HTERT RPE-1 (cell line): Measurements from ENCODE around the gene PRRT1B.

ENCODE experiments used
- in situ Hi-C: fragments of 300-500 bp; cut with MboI; formaldehyde crosslinking; loops from 4 replicates; pipeline ENCODE4 v1.14.3; 2020; ENCODE audit warnings: low sequenced_read_pairs

Gene PRRT1B

GRCh38 chr9:131522257-131523085, 22.9 kb upstream of the PRRT1B start:
- in situ Hi-C loops, result no loop called here

GRCh38 chr9:131523086-131523388, 22.3 kb upstream of the PRRT1B start:
- in situ Hi-C loops, result no loop called here

- in situ Hi-C loops, result no loop called here
Measured at GRCh38 chr9:131523451-131524435, 21.6 kb upstream of the PRRT1B start.

- in situ Hi-C loops, result no loop called here
Measured at GRCh38 chr9:131524665-131525315, 20.5 kb upstream of the PRRT1B start.

GRCh38 chr9:131525643-131526565, 19.4 kb upstream of the PRRT1B start:
- in situ Hi-C loops, result no loop called here

GRCh38 chr9:131528186-131528585, 17.1 kb upstream of the PRRT1B start:
- in situ Hi-C loops, result no loop called here

GRCh38 chr9:131528886-131529505, 16.3 kb upstream of the PRRT1B start:
- in situ Hi-C loops, result no loop called here

- in situ Hi-C loops, result no loop called here
Measured at GRCh38 chr9:131529597-131530545, 15.5 kb upstream of the PRRT1B start.

GRCh38 chr9:131530546-131530919, 14.8 kb upstream of the PRRT1B start:
- in situ Hi-C loops, result no loop called here

- in situ Hi-C loops, result no loop called here
Measured at GRCh38 chr9:131530920-131531832, 14.1 kb upstream of the PRRT1B start, which contains the start of gene UCK1. Gene UCK1, minus strand, starts transcription at chr9:131531263. Its CDS starts 89 bp downstream, at chr9:131531174.

- in situ Hi-C loops, result no loop called here
Measured at GRCh38 chr9:131534721-131535237, 10.5 kb upstream of the PRRT1B start.

- in situ Hi-C loops, result no loop called here
Measured at GRCh38 chr9:131537946-131538345, 7.4 kb upstream of the PRRT1B start.

GRCh38 chr9:131539223-131539923, 6.0 kb upstream of the PRRT1B start:
- in situ Hi-C loops, result no loop called here

GRCh38 chr9:131543141-131543540, 2.2 kb upstream of the PRRT1B start:
- in situ Hi-C loops, result no loop called here

GRCh38 chr9:131545786-131546335, 538 bp downstream of the PRRT1B start:
- in situ Hi-C loops, result no loop called here

- in situ Hi-C loops, result no loop called here
Measured at GRCh38 chr9:131546336-131547084, 1.2 kb downstream of the PRRT1B start.
